ENCODE data around the gene UQCRHL.

The UQCRHL gene

GRCh38 chr1:15808955-15809354 lies 1.5 kb upstream of the UQCRHL start:
- Histone ChIP-seq H3K27me3 (ENCODE audit: insufficient read depth, poor library complexity, severe bottlenecking) (no peaks in the 10 kb centered on the region), H3K4me3 (replicated peaks; ENCODE audit: insufficient read depth, low read length) (no peak overlapping the region), H3K27ac (replicated peaks) (no peak overlapping the region)
- TF ChIP-seq GABPA (IDR thresholded peaks at IDR 0.05; ENCODE audit: low read depth): no peak
- no peak for TF ChIP-seq SPI1 (IDR thresholded peaks at IDR 0.05; ENCODE audit: borderline replicate concordance, low read depth)
- TF ChIP-seq CTCF (IDR thresholded peaks at IDR 0.05; ENCODE audit: insufficient read depth, low read length): no peak
- TF ChIP-seq POLR2AphosphoS5 (IDR thresholded peaks at IDR 0.05; ENCODE audit: low read depth): no peak
- no peak for DNase-seq (ENCODE audit: low read depth in 1 of 2, low spot score in 1 of 2)

GRCh38 chr1:15807121-15807520 lies 328 bp downstream of the UQCRHL start:
- DNase-seq (ENCODE audit: low read depth in 1 of 2, low spot score in 1 of 2): no peak
- Histone ChIP-seq H3K4me3 (replicated peaks; ENCODE audit: insufficient read depth, low read length) (no peak overlapping the region), H3K27me3 (ENCODE audit: insufficient read depth, poor library complexity, severe bottlenecking) (no peaks in the 10 kb centered on the region), H3K27ac (replicated peaks) (no peak overlapping the region)
- no peak for TF ChIP-seq REST (IDR thresholded peaks at IDR 0.05; ENCODE audit: insufficient replicate concordance, low read depth)

GRCh38 chr1:15804060-15804459 lies 3.4 kb downstream of the UQCRHL start:
- TF ChIP-seq GABPA (IDR thresholded peaks at IDR 0.05; ENCODE audit: low read depth): no peak
- TF ChIP-seq POLR2AphosphoS5 (IDR thresholded peaks at IDR 0.05; ENCODE audit: low read depth): no peak
- no peak for TF ChIP-seq CTCF (IDR thresholded peaks at IDR 0.05; ENCODE audit: insufficient read depth, low read length)
- no peak for TF ChIP-seq REST (IDR thresholded peaks at IDR 0.05; ENCODE audit: insufficient replicate concordance, low read depth)
- TF ChIP-seq SPI1 (IDR thresholded peaks at IDR 0.05; ENCODE audit: borderline replicate concordance, low read depth): no peak
- Histone ChIP-seq H3K4me3 (replicated peaks; ENCODE audit: insufficient read depth, low read length) (no peak overlapping the region), H3K27ac (replicated peaks) (no peak overlapping the region), H3K27me3 (ENCODE audit: insufficient read depth, poor library complexity, severe bottlenecking) (peaks cover 2% of the 10 kb centered on the region)
- DNase-seq (ENCODE audit: low read depth in 1 of 2, low spot score in 1 of 2): no peak

GRCh38 chr1:15803380-15803779 lies 4.1 kb downstream of the UQCRHL start:
- TF ChIP-seq POLR2AphosphoS5 (IDR thresholded peaks at IDR 0.05; ENCODE audit: low read depth) (no peak), REST (IDR thresholded peaks at IDR 0.05; ENCODE audit: insufficient replicate concordance, low read depth) (no peak), CTCF (IDR thresholded peaks at IDR 0.05; ENCODE audit: insufficient read depth, low read length) (no peak)
- Histone ChIP-seq H3K4me3 (replicated peaks; ENCODE audit: insufficient read depth, low read length) (no peak overlapping the region), H3K27ac (replicated peaks) (no peak overlapping the region), H3K27me3 (ENCODE audit: insufficient read depth, poor library complexity, severe bottlenecking) (peaks cover 2% of the 10 kb centered on the region)
- peak in 1 of 2 experiments; percentile 10 for DNase-seq (ENCODE audit: low read depth in 1 of 2, low spot score in 1 of 2)

All from HL-60 (cell line).